HG02571 (cell line): ENCODE data around the gene RELN.
"Not testable (repeated sequence)": the region's sequence is repeated elsewhere in the genome, so short reads cannot be mapped to it uniquely, and the experiment has no call there.

Source experiments
- ATAC-seq: cut with Tn5 transposase; IDR thresholded peaks from one replicate; pipeline ENCODE4 v1.9.1; 2021; ENCODE audit warnings: mild to moderate bottlenecking, moderate library complexity; ENCODE audit not compliant: unreplicated experiment

RELN gene

DNA sequence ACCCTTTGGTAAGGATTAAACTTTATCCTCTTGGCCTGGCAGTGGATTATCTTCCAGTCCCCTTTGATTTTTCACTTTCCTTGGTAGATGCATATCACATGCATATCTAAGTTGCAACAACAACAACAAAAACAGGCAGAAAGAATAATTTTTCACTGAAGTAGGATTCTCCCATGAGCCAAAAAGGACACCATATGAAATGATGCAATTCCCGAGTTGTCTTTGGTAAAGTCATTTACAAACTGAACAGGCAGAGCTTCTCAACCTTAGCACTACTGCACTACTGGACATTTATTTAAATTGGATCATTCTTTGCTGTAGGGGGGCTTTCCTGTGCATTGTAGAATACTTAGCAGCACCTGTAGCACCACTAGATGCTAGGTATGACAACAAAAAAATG lies 195.0 kb downstream of the RELN start:
- no peak for ATAC-seq

DNA sequence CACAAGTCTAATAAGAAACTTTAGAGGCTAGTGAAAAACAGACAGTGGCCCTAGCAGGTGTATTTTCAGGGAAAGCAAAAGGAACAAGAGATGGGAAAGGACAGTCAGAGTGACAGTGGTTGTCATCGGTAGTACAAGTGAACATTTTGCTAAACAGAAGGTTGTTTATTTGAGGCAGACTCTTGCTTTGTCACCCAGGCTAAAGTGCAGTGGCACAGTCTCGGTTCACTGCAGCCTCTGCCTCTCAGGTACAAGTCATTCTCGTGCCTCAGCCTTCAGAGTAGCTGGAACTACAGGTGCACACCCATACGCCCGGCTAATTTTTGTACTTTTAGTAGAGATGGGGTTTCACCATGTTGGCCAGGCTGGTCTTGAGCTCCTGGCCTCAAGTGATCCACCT lies 195.8 kb downstream of the RELN start:
- no peak for ATAC-seq

DNA sequence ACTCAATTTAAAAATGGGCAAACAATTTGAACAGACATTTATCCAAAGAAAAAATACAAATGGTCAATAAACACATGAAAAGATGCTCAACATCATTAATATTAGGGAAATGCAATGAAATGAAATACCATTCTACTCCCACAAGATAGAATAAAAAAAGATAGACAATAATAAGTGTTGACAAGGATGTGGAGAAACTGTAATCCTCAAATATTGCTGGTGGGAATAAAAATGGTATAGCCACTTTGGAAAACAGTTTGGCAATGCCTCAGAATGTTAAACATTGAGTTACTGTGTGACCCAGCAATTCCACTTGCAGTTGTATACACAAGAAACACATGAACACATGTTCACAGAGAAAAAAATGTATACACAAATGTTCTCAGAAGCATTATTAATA lies 197.6 kb downstream of the RELN start:
- no peak for ATAC-seq

DNA sequence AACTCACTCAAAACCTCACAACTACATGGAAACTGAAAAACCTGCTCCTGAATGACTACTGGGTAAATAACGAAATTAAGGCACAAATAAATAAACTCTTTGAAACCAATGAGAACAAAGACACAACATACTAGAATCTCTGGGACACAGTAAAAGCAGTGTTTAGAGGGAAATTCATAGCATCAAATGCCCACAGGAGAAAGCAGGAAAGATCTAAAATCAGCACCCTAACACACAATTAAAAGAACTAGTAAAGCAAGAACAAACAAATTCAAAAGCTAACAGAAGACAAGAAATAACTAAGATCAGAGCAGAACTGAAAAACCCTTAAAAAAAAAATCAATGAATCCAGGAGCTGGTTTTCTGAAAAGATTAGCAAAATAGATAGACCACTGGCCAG lies 202.4 kb downstream of the RELN start:
- ATAC-seq: not testable (repeated sequence)

DNA sequence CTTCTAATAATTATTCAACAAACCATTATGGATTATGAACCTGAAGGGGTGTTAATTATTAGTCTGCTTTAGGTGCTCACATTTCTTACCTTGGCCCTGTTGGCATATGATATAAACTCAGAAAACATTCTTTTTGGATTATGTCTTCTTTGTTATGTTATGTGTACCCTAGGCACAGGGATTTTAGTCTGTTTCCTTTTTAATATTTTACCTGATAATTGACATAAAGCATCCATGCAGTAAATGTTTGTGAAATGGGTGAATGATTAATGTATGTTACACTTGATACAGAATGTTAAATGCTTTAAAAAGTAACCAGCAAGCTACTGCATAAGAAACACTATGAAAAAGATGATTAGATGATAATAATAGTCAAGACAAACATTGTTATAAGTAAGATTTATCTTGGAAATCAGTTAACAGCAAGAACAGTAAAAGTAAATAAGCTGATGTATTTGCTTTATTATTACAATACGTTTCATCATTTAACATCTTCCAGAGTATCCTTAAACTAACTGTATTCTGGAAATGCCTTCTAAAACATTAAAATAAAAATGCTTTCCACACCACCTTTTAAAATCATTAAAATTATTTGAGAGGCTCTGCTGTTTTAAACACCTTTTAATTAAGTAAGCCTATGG lies 204.7 kb downstream of the RELN start:
- ATAC-seq: no peak

DNA sequence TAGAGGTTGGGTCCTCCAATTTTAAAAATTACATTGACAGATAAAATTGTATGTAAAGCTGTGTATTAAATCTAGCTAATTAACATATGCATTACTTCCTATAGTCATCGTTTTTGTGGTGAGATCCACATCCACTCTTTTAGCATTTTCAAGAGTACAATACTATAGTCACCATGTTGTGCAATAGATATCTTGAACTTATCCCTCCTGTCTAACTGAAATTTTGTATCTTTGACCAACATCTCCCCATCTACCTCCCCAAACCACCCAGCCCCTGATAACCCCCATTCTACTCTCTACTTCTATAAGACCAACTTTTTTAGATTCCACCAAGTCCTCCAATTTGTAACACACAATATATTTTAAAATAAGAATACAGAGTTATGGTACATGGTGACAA lies 208.0 kb downstream of the RELN start:
- ATAC-seq: no peak

DNA sequence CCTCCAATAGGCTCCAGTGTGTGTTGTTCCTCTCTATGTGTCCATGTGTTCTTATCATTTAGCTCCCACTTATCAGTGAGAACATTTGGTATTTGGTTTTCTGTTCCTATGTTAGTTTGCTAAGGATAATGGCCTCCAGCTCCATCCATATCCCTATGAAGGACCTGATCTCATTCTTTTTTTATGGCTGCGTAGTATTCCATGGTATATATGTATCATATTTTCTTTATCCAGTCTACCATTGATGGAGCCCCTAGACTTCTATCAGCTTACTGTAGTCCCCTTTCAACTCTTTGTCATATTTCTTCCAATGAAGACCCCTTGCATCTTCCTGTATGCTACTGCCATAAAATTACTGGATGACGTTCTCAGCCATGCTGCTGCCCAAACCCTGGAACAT lies 208.9 kb downstream of the RELN start:
- ATAC-seq: not testable (repeated sequence)

DNA sequence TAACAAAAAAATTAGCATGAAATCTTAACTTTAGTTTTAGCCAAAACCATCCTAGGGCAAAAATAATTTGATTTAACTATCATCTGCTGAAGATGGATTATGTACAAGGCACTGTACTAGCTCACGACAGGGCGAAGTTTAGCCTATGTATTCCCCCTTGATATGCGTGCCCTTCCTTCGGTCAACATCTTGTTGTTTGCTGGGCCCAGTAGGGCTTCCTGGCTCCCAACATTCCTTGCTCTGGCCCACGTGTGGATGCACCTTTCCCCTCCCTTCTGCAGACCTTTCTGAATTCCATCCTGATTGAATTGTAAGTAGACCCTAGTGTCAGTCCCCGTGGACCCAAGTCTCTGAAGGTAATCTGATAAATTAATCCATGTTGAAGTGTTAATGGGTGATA lies 212.0 kb downstream of the RELN start:
- no peak for ATAC-seq

DNA sequence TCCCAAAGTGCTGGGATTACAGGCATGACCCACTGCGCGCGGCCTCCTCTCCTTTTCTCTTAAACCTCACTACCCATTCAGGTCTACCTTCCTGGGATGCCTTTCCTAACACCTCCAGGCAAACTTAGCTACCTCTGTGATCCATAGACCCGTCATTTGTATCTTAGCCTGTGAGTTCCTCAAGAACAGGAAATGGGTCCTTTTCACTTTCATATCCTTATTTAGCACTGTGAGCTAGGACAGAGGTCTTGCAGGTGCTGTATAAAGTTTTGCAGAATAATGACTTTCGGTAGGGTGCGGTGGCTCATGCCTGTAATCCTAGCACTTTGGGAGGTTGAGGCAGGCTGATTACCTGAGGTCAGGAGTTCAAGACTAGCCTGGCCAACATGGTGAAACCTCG lies 215.7 kb downstream of the RELN start:
- ATAC-seq: no peak

DNA sequence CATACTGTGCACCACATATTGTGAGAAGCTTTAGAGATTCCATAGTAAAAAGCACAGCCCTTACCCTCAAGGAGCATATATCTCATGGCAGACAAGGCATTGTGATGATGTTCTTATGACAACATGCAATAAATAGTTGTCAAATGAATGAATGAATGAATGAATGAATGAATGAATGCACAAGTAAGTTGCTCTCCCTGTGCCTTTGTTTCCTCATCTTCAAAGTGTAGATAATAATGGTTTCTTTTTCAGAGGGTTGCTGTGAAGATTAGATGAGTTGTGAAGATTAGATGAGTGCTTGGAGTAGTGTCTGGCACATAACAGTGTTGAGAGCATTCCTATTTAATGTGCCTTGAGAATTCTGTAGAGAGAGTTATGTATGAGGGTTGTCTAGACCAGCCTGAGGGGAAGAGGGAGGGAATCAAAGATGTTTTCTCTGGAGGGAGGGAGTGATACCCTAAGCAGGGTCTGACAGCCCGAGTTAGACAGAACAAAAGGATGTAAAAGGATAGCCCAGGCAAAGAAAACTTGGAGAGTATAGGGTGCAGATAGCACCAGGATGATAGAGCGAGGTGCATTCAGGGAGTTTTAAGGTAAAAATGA lies 217.2 kb downstream of the RELN start:
- no peak for ATAC-seq

DNA sequence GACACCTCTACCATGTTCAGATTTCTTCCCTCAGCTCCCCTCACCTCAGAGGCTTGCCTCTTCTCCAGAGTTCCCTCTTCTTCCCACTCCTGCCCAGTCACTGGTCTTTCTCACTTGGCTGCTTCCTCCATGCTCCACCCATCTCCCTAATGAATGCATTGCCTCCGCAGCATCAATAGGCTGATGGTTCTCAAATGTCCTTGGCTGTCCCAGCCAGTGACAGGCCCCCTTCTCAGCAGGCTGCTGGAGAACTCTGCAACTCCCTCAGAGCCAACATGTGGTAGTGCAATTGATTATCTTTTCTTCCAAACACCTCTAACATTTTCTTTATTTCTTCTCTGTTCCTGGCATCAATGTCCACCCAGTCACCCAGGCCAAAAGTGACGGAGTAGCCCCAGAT lies 218.2 kb downstream of the RELN start:
- ATAC-seq: no peak

DNA sequence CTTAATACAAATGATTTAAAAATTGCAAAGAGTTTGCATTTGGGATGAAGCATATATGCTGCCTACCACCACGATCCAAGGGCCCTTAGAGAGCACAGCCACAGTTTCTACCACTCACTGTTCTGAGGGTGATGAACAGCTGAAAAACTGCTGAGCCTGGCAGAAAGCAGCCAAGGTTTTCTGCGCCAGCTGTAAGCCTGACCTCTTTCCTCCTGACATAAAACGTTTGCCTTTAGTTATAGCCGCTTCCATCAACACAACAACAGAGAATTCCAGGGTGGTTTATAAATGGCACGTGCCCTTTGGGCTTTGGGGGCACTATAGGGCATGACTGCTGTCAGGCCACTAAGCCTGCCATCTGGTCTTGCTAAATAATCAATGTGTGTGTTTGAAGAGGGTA lies 222.8 kb downstream of the RELN start:
- no peak for ATAC-seq

DNA sequence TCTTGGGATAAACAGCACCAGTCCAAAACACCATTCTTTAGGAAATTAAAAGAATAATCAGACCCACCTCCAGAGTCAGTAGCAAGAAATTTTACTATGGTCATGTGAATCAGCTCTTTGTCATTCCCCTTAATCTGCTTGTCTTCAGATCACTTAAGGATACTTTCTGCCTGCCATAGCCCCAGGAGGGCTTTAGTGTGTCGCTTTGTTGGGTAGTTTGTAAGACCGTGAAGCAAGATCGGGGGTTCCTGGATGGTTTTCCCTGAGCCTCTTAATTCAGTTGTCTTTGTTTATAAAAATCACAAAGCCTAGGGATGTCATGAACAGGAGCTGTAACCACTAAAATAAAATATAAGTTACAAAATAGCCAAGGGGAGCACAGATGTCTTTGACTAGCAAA lies 223.6 kb downstream of the RELN start:
- no peak for ATAC-seq

DNA sequence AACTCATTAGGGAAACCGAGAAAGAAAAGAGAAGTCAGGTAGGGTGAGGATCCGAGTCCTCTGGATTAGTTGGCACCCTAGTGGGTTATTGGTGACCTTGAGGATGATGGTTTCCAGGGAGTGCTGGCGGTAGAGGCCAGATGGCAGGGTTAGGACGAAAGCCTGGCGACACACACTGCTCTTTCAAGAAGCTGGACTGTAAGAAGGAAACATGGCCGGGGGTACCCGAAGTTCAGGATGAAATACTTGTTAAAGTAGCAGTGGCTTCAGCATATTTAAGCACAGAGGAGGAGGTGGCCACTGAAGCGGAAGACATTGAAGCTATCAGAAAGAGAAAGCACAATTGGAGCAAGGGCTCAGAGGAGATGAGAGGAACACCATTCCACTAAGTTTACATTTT lies 224.6 kb downstream of the RELN start:
- ATAC-seq: no peak

DNA sequence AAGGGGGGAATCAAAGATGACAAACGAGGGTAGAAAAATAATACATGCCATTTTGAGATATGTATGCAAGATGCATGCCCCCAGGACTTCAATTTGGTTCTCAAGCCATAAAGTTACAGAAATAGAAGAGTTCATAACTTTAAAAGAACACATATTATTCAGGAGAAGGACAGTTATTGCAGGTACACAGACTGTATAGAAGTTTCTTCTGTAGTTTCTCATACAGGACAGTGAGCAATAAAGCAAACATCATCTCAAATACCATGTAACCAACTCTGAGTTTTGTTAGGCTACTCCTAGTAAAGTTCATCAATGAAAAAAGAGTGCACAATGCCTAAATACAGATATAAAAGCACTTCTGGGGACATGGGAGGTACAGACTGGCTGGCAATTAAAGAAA lies 226.6 kb downstream of the RELN start:
- ATAC-seq: no peak

DNA sequence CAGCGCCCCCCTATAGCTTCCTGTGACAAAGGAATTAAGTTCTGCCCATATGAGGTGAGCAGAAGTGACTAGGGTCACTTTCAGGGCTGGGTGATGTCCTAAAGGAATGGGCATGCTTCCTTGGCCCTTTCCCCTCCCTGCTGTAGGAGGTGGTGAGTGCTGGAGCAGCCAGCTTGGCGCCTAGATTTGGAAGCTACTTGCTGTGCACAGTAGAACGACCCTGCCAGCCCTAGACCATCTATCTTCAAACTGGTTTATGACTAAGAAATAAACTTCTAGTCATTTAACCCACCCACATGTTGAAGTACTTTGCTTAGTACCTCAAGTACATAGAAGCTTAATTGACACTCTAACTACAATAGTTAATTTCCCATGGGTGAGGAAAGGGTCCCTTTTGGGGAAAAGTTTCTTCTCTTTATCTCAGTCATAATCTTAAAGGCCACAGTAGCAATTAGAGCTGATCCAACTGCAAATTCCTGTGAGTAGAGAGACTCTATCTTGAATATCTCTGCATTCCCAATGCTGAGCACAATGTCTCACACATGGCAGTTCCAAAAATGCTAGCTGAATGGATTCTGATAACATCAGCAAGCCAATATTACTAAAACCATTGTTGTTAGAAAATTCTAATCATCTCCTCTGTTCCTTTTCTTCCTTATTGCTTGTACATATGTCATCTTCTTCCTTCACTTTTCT lies 227.2 kb downstream of the RELN start:
- ATAC-seq: no peak

DNA sequence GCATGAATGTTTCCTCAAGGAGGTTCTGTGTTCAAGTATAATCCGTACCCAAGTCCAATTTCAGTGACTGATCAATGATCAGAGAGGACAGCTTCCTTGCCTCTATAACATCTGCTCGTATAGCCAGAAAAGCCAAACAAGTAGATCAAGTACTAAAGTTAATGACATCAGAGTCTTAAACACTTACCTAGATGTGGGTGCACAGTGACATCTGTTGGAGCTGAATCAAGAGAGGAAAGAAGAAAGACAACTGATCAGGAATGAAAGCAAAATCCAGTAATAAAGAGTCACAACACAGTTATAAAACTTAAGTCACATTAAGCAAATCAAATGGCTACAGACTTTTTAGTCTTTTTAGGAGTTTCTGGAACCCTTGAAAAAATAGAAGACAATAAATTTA lies 236.5 kb downstream of the RELN start:
- no peak for ATAC-seq

DNA sequence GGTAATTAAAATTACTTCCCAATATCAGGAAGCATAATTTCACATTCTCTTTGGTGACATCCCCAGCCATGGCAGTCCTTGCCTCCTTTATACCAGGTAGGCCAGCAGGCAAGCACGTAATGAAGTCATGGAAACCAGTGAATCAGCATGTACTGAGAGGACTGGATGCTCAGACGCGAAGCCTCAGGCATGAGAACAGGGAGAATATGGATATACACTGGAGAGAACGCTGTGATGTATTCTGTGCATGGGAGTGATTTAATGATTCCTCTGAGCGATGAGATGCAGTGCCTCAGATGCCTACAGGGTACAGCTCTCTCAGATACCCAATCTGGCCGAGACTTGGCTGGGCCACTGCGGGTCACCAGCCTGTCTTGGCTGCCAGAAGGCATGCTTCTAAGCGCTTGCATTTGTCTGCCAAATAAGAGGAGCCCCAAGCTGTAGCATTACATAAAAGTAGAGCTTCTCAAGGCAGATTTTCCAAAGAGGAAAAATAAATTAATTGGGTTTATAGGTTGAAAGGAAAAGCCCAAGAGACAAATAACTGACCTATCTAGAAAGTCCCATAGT lies 238.1 kb downstream of the RELN start:
- no peak for ATAC-seq

DNA sequence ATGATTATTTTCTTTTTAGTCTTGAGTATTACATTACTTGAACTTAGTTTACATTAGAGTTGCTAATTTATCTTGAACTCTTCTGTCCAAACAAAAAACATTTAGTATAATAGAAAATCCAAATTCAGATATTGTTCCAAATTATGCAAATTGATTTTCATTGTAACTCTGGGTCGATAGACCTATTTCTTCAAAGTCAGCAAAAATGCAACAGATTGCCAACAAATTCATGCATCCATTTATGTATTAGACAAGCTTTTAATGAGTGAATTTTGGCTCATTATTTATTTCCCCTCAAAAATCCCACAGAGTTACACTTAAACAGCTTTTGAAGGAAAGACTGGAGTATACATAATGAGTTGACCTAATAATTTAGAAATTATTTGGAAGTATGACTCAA lies 240.8 kb downstream of the RELN start:
- ATAC-seq: no peak

DNA sequence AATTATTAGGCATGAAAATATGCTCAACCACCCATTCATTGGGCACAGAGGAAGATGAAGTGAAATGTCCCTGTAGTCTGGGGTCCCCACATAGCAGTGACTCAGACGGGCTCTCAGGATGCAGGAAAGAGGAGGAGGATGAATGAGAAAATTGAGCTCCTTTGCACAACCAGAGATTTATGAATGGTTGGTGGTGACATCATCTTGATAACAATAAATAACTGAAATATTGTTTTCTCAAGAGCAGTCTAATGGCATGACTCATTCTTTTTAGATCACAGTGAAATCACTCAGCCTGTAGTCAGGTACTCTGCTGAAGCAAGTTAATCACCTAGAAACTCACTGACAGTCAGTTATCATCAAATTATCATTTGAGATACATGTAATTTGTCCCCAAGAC lies 254.1 kb downstream of the RELN start:
- no peak for ATAC-seq

DNA sequence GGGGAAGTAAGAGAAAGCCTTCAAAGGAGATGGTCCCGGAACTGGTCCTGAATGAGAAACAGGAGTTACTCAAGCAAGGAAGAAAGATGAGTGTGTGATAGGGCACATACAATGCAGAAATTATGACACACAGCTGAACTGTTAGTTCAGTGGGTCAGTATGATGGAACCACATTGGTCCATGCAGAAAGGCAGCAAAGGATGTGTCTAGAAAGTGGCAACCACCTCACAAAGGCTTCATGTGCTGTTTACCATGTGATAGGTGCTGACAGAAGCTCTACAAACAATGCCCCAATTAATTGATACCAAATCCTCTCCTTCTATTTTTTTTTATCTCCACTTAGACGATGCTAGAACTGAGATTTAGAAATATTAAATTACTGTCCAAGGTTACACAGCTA lies 258.3 kb downstream of the RELN start:
- no peak for ATAC-seq

DNA sequence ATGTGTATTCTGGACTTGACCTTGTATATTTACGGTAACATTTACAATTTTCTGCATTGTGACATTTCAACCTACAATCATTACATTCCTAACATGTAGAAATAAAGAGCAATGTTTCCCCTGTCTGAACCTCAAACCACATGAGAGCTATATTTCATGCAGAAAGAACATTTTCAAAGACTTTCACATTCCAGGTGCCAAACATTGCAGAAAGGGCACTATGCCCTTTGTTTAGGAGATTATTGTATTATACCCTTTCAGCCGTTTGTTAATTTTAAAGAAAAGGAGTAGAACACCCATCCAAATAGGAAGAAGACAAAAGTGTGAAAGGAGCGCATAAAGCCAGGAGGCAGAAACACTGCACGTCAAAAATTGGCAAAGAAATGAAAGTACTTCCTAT lies 260.4 kb downstream of the RELN start:
- ATAC-seq: no peak
